WTC11 (cell line): ENCODE results near the gene GSTT2B. TPM values are rescaled to one million over a fixed set of nuclear protein-coding genes. Genes with fewer than 3 reads are reported as not detected.

Source experiments
- AFF4 ChIP-seq: sonication (generic); formaldehyde crosslinking; IDR thresholded peaks from 2 replicates; pipeline ENCODE4 v1.8.1; 2023; ENCODE audit warnings: mild to moderate bottlenecking, missing genetic modification reagents, borderline replicate concordance
- AR ChIP-seq: fragments of 250-450 bp; sonication (Bioruptor Pico); IDR thresholded peaks from 2 replicates; pipeline ENCODE4 v1.9.0; 2021; ENCODE audit warnings: mild to moderate bottlenecking
- ATF1 ChIP-seq: sonication (generic); formaldehyde crosslinking; IDR thresholded peaks from 2 replicates; pipeline ENCODE4 v1.8.1; 2023; ENCODE audit warnings: mild to moderate bottlenecking, moderate library complexity, missing genetic modification reagents
- CBFB ChIP-seq: sonication (generic); formaldehyde crosslinking; IDR thresholded peaks from 2 replicates; pipeline ENCODE4 v1.8.1; 2022; ENCODE audit warnings: mild to moderate bottlenecking, low read depth, missing genetic modification reagents
- CDX4 ChIP-seq: fragments of 250-450 bp; sonication (Bioruptor Pico); IDR thresholded peaks from 2 replicates; pipeline ENCODE4 v1.9.0; 2021; ENCODE audit warnings: moderate library complexity, mild to moderate bottlenecking, inconsistent platforms, borderline replicate concordance
- CTCF ChIP-seq: fragments of 200-600 bp; IDR thresholded peaks from 2 replicates; pipeline ENCODE4 v1.8.0; 2022; ENCODE audit warnings: antibody characterized with exemption
- EMX1 ChIP-seq: fragments of 250-450 bp; sonication (Bioruptor Pico); IDR thresholded peaks from 2 replicates; pipeline ENCODE4 v1.8.0; 2021; ENCODE audit warnings: mild to moderate bottlenecking
- ESRRA ChIP-seq: sonication (generic); formaldehyde crosslinking; IDR thresholded peaks from 2 replicates; pipeline ENCODE4 v1.8.1; 2022; ENCODE audit warnings: mild to moderate bottlenecking, missing genetic modification reagents, borderline replicate concordance
- GABPB1 ChIP-seq: sonication (generic); formaldehyde crosslinking; IDR thresholded peaks from 2 replicates; pipeline ENCODE4 v1.8.1; 2023; ENCODE audit warnings: mild to moderate bottlenecking, missing genetic modification reagents
- GTF2I ChIP-seq: fragments of 250-450 bp; sonication (Bioruptor Pico); conservative IDR thresholded peaks from 2 replicates; pipeline ENCODE4 v1.4.0; 2021; ENCODE audit warnings: mild to moderate bottlenecking
- HMGA2 ChIP-seq: fragments of 250-450 bp; sonication (Bioruptor Pico); IDR thresholded peaks from 2 replicates; pipeline ENCODE4 v1.4.0; 2021; ENCODE audit warnings: mild to moderate bottlenecking, moderate library complexity
- HMGXB4 ChIP-seq: sonication (generic); formaldehyde crosslinking; IDR thresholded peaks from 2 replicates; pipeline ENCODE4 v1.8.1; 2023; ENCODE audit warnings: mild to moderate bottlenecking, moderate library complexity, missing genetic modification reagents
- IRF1 ChIP-seq: sonication (generic); formaldehyde crosslinking; IDR thresholded peaks from 2 replicates; pipeline ENCODE4 v1.8.0; 2023; ENCODE audit warnings: missing genetic modification reagents
- JAZF1 ChIP-seq: fragments of 250-450 bp; sonication (Bioruptor Pico); IDR thresholded peaks from 2 replicates; pipeline ENCODE4 v1.9.0; 2021; ENCODE audit warnings: moderate library complexity, mild to moderate bottlenecking, inconsistent platforms
- MXD4 ChIP-seq: fragments of 250-450 bp; sonication (Bioruptor Pico); IDR thresholded peaks from 2 replicates; pipeline ENCODE4 v1.8.0; 2021; ENCODE audit warnings: mild to moderate bottlenecking, moderate library complexity, borderline replicate concordance
- MYBL2 ChIP-seq: sonication (generic); formaldehyde crosslinking; IDR thresholded peaks from 2 replicates; pipeline ENCODE4 v1.8.1; 2023; ENCODE audit warnings: mild to moderate bottlenecking, moderate library complexity, missing genetic modification reagents
- NFE2L1 ChIP-seq: sonication (generic); formaldehyde crosslinking; IDR thresholded peaks from 2 replicates; pipeline ENCODE4 v1.8.1; 2023; ENCODE audit warnings: missing genetic modification reagents
- NFYB ChIP-seq: sonication (generic); formaldehyde crosslinking; conservative IDR thresholded peaks from 2 replicates; pipeline ENCODE4 v1.8.0; 2022; ENCODE audit warnings: low read depth, missing genetic modification reagents
- NR2C2 ChIP-seq: sonication (generic); formaldehyde crosslinking; IDR thresholded peaks from 2 replicates; pipeline ENCODE4 v1.8.0; 2022; ENCODE audit warnings: mild to moderate bottlenecking, missing genetic modification reagents
- PREB ChIP-seq: sonication (generic); formaldehyde crosslinking; IDR thresholded peaks from 2 replicates; pipeline ENCODE4 v1.8.1; 2022; ENCODE audit warnings: mild to moderate bottlenecking, missing genetic modification reagents, moderate library complexity, borderline replicate concordance
- RELA ChIP-seq: sonication (generic); formaldehyde crosslinking; IDR thresholded peaks from 2 replicates; pipeline ENCODE4 v1.8.1; 2022; ENCODE audit warnings: missing genetic modification reagents, mild to moderate bottlenecking, borderline replicate concordance
- RORB ChIP-seq: fragments of 250-450 bp; sonication (Bioruptor Pico); IDR thresholded peaks from 2 replicates; pipeline ENCODE4 v1.9.0; 2021; ENCODE audit warnings: mild to moderate bottlenecking
- TEAD1 ChIP-seq: sonication (generic); formaldehyde crosslinking; IDR thresholded peaks from 2 replicates; pipeline ENCODE4 v1.8.0; 2022; ENCODE audit warnings: mild to moderate bottlenecking, missing genetic modification reagents
- TP53 ChIP-seq: sonication (generic); formaldehyde crosslinking; IDR thresholded peaks from 2 replicates; pipeline ENCODE4 v1.8.1; 2023; ENCODE audit warnings: mild to moderate bottlenecking, missing genetic modification reagents
- USF2 ChIP-seq: sonication (generic); formaldehyde crosslinking; IDR thresholded peaks from 2 replicates; pipeline ENCODE4 v1.8.1; 2023; ENCODE audit warnings: mild to moderate bottlenecking, missing genetic modification reagents, moderate library complexity
- ZNF138 ChIP-seq: sonication (generic); formaldehyde crosslinking; conservative IDR thresholded peaks from 2 replicates; pipeline ENCODE4 v1.8.1; 2022; ENCODE audit warnings: mild to moderate bottlenecking, moderate library complexity, missing genetic modification reagents
- total RNA-seq: library from RNA; stranded (reverse); gene quantifications from 3 replicates; pipeline ENCODE4 v1.2.3, GENCODE V29; 2021

GSTT2B gene
- total RNA-seq, 1 experiment from 2014 or later = 16.6 TPM

- TF ChIP-seq EMX1 (CRISPR knock-in tag) = no peak
- 0 out of 2 replicates have a peak, but pooled peaks have one; percentile 45 for TF ChIP-seq TEAD1 (CRISPR knock-in tag)
- no peak for TF ChIP-seq AR (CRISPR knock-in tag)
- peak; percentile 48 for TF ChIP-seq USF2 (CRISPR knock-in tag)
- TF ChIP-seq ATF1 (CRISPR knock-in tag) = no peak
- TF ChIP-seq NR2C2 (CRISPR knock-in tag) = no peak
- no peak for TF ChIP-seq PREB (CRISPR knock-in tag)
- no peak for TF ChIP-seq RELA (CRISPR knock-in tag)
- TF ChIP-seq CTCF = no peak
- TF ChIP-seq AFF4 (CRISPR knock-in tag) = no peak
- 0 out of 2 replicates have a peak, but pooled peaks have one; percentile 55 for TF ChIP-seq TP53 (CRISPR knock-in tag)
- TF ChIP-seq CDX4 (CRISPR knock-in tag) = no peak
- no peak for TF ChIP-seq GTF2I (CRISPR knock-in tag)
- no peak for TF ChIP-seq MXD4
- TF ChIP-seq HMGA2 (CRISPR knock-in tag) = no peak
- TF ChIP-seq NFE2L1 (CRISPR knock-in tag) = no peak
- TF ChIP-seq RORB (CRISPR knock-in tag) = no peak
- TF ChIP-seq GABPB1 (CRISPR knock-in tag) = 0 out of 2 replicates have a peak, but pooled peaks have one; percentile 51
- TF ChIP-seq ESRRA (CRISPR knock-in tag) = no peak
- TF ChIP-seq JAZF1 (CRISPR knock-in tag) = no peak
- TF ChIP-seq MYBL2 (CRISPR knock-in tag) = peak; percentile 74; the same call in 1 of the 2 replicates
- peak; percentile 46 for TF ChIP-seq NFYB
- TF ChIP-seq HMGXB4 (CRISPR knock-in tag) = peak; percentile 55; the same call in 1 of the 2 replicates
- TF ChIP-seq ZNF138 = no peak
- TF ChIP-seq CBFB = peak; percentile 34; the same call in 1 of the 2 replicates
- no peak for TF ChIP-seq IRF1
These were observed 47.2 kb downstream of the GSTT2B start (continued) for GRCh38 chr22:23913661-23914353.
